ENCODE measurements around the gene PAGE2B. TPM values are rescaled to one million over a fixed set of nuclear protein-coding genes. Genes with fewer than 3 reads are reported as not detected.

The PAGE2B gene
- total and polyA plus RNA-seq, 10 of the 15 experiments (the other 5 are each of a cell fraction or from before 2014, with no cell fraction given): 0.22 to 0.65 (median 0.32) TPM; not detected in 7

GRCh38 chrX:55111578-55112254 lies 36.9 kb downstream of the PAGE2B start:
- H3K4me3 ChIP-seq: no peak overlapping the region
- H3K9me3 ChIP-seq (replicated peaks; ENCODE audit: control insufficient read depth, insufficient read depth, low read length): no peaks in the 10 kb centered on the region
- ATAC-seq (no peak), FAIRE-seq (no peak), DNase-seq (ENCODE audit: low read depth, low spot score) (no peak)
- no peaks in the 10 kb centered on the region for H3K36me3 ChIP-seq (ENCODE audit: control insufficient read depth in 2 of 2, insufficient read depth in 2 of 2, low read length in 1 of 2)
- in situ Hi-C loops (cut with MboI): no loop called here
- no peak overlapping the region for H3K27ac ChIP-seq (ENCODE audit: control insufficient read depth, insufficient read depth)
- TF ChIP-seq NFXL1 (IDR thresholded peaks at IDR 0.05; ENCODE audit: borderline replicate concordance) (no peak), ZBTB40 (IDR thresholded peaks at IDR 0.05; ENCODE audit: borderline replicate concordance) (no peak), TAF1 (IDR thresholded peaks at IDR 0.05; ENCODE audit: borderline replicate concordance, low read depth, low read length) (no peak), ELK1 (IDR thresholded peaks at IDR 0.05; ENCODE audit: low read depth, low read length) (no peak), IRF3 (IDR thresholded peaks at IDR 0.05) (no peak), CTCF (IDR thresholded peaks at IDR 0.05 in 2 of 3, conservative IDR thresholded peaks at IDR 0.05 in 1 of 3; ENCODE audit: control insufficient read depth in 2 of 3, extremely low read depth in 1 of 3, insufficient read depth in 1 of 3, low read depth in 3 of 3, low read length in 3 of 3) (no peak), NR2C2 (IDR thresholded peaks at IDR 0.05; ENCODE audit: borderline replicate concordance, control insufficient read depth, insufficient read length, low read depth) (no peak), SPI1 (IDR thresholded peaks at IDR 0.05; ENCODE audit: borderline replicate concordance, insufficient read depth, low read depth, low read length) (no peak)
- ChIA-PET CTCF (interaction anchor here (1.2 kb wide), 1 partner anchor 232 kb away, joined by 3 read pairs; no protein-coding TSS in a partner anchor), SMC1A (ENCODE audit: uncharacterized antibody, unreplicated experiment) (no interaction called here), RAD21 (ENCODE audit: unreplicated experiment) (no interaction called here), POLR2A (no interaction called here)
- H4K20me1 ChIP-seq (ENCODE audit: control insufficient read depth, insufficient read depth): no peaks in the 10 kb centered on the region
- no peaks in the 10 kb centered on the region for H3K27me3 ChIP-seq (replicated peaks in 1 of 2; ENCODE audit: control insufficient read depth in 2 of 2, insufficient read depth in 2 of 2, low read length in 1 of 2)
- intact Hi-C loops (cut with micrococcal nuclease; ENCODE audit: unreplicated experiment): no loop called here
- H3K9ac ChIP-seq (ENCODE audit: control insufficient read depth, insufficient read depth, low read length): no peak overlapping the region
- no peak overlapping the region for H3K4me2 ChIP-seq (ENCODE audit: control insufficient read depth, insufficient read depth)
- H3K4me1 ChIP-seq (ENCODE audit: control insufficient read depth, insufficient read depth, low read length): no peaks in the 10 kb centered on the region
- WGBS (ENCODE audit: insufficient coverage, insufficient replicate concordance, low lambda C conversion rate, missing lambda C conversion rate): 61% methylated on average over 8 of the region's 8 CpGs
- no peak overlapping the region for H2AFZ ChIP-seq (ENCODE audit: control insufficient read depth, low read depth, low read length)
- H3K79me2 ChIP-seq (ENCODE audit: control insufficient read depth, insufficient read depth, low read length): no peaks in the 10 kb centered on the region
- BruUV-seq (replicated peaks): no TSS peak

All from GM12878 (cell line).